Fibroblast of the aortic adventitia (primary cell): Measurements from ENCODE around the gene NCMAP. TPM values are rescaled to one million over a fixed set of nuclear protein-coding genes. Genes with fewer than 3 reads are reported as not detected.

Experiments used
- DNase-seq: peaks from one replicate; pipeline ENCODE4 v3.0.0-alpha.2; 2010; ENCODE audit warnings: low read depth
- H3K4me3 ChIP-seq: 2 replicates; pipeline ENCODE4 v1.5.1; 2011; ENCODE audit warnings: low read depth, mild to moderate bottlenecking, control low read depth, low read length, moderate library complexity
- total RNA-seq: library from RNA; depleted of rRNA; stranded (reverse); fragments of >200 nt; gene quantifications from 2 replicates; pipeline ENCODE4 v1.2.3, GENCODE V29; 2012; ENCODE audit warnings: low replicate concordance
- TF ChIP-seq, protein P1 (sequence below): IDR thresholded peaks from 2 replicates; pipeline ENCODE4 v1.5.1; 2011; ENCODE audit warnings: mild to moderate bottlenecking, low read length, control low read depth, inconsistent platforms; ENCODE audit not compliant: insufficient read depth

Gene NCMAP
- total RNA-seq, 1 donor, result not detected

DNA sequence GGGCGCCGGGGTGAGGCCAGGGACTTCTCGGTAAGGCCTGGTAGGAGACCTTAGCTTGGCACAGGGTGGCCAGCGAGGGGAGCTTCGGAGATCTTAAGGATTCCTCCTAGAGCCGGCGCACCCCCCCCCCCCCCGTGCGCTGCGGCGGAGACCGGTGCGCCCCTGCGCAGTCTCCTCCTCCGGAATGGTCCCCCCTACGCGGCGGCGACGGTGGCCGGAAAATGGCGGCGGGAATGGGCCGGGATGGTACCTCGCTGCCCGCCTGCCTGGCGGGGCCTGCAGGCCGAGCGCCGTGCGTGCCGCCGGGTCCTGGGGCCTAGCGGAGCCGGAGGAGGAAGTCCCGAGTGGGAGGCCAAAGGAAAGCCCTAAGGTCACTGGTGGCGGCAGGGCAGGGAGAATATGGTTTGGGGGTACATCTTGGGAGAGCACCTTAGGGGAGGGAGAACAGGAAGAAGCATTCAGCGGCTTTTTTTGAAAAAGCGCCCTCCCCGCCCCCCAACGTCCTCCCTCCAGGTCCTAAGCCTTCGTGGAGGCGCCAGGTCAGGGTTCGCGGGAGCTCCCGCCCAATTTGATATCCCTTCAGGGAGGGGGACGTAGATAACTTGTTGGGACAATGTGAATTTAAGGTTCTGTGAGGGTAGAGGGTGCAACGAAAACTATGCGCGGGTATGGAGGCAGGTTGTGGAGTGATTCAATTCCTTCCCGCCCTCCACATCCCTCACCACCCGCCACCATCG lies 87.6 kb downstream of the NCMAP start:
- DNase-seq, result no peak
- peak overlapping the region; percentile 97 for H3K4me3 ChIP-seq
- TF ChIP-seq, protein P1, sequence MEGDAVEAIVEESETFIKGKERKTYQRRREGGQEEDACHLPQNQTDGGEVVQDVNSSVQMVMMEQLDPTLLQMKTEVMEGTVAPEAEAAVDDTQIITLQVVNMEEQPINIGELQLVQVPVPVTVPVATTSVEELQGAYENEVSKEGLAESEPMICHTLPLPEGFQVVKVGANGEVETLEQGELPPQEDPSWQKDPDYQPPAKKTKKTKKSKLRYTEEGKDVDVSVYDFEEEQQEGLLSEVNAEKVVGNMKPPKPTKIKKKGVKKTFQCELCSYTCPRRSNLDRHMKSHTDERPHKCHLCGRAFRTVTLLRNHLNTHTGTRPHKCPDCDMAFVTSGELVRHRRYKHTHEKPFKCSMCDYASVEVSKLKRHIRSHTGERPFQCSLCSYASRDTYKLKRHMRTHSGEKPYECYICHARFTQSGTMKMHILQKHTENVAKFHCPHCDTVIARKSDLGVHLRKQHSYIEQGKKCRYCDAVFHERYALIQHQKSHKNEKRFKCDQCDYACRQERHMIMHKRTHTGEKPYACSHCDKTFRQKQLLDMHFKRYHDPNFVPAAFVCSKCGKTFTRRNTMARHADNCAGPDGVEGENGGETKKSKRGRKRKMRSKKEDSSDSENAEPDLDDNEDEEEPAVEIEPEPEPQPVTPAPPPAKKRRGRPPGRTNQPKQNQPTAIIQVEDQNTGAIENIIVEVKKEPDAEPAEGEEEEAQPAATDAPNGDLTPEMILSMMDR, result no peak

GRCh38 chr1:24644100-24644384 lies 88.2 kb downstream of the NCMAP start:
- no peak for DNase-seq
- H3K4me3 ChIP-seq, result peak overlapping the region; percentile 97
- TF ChIP-seq, protein P1, result no peak

GRCh38 chr1:24648919-24649318 lies 93.0 kb downstream of the NCMAP start:
- TF ChIP-seq, protein P1, result no peak
- DNase-seq, result no peak
- H3K4me3 ChIP-seq, result no peak overlapping the region

GRCh38 chr1:24652382-24652781 lies 96.5 kb downstream of the NCMAP start:
- TF ChIP-seq, protein P1, result no peak
- H3K4me3 ChIP-seq, result no peak overlapping the region
- no peak for DNase-seq

DNA sequence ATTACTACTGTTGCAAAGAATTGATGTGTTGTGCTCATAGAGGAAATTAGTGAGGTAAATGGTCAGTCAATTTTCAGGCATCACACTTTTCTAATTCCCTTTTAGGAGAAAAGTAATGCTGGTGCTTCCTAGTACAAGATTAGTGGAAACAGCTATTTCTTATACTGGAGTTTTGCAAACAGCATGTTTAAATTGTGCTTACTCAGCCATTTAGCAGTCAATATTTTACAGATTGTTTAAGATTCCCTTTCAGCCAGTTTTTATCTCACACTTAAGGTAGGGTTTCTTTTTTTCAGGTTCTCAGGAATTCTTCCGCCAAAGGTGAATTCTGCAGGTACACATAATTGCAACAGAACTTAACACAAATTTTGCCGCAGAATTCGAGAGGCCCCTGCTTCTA lies 98.1 kb downstream of the NCMAP start:
- no peak overlapping the region for H3K4me3 ChIP-seq
- DNase-seq, result no peak
- TF ChIP-seq, protein P1, result no peak

GRCh38 chr1:24656046-24656445 lies 100.2 kb downstream of the NCMAP start:
- TF ChIP-seq, protein P1, result no peak
- no peak overlapping the region for H3K4me3 ChIP-seq
- no peak for DNase-seq

- TF ChIP-seq, protein P1, result no peak
- no peak overlapping the region for H3K4me3 ChIP-seq
- DNase-seq, result no peak
Observed at GRCh38 chr1:24657781-24658180, 101.9 kb downstream of the NCMAP start.
